Skeletal muscle tissue (tissue), 4 donors: ENCODE results near the gene PAX7. TPM values are rescaled to one million over a fixed set of nuclear protein-coding genes. Genes with fewer than 3 reads are reported as not detected.
"Not testable (repeated sequence)": the region's sequence is repeated elsewhere in the genome, so short reads cannot be mapped to it uniquely, and the experiment has no call there.

Experiments
- H3K27ac ChIP-seq: one replicate; pipeline ENCODE4 v1.7.0; 2013; ENCODE audit warnings: mild to moderate bottlenecking, low read depth, low read length, inconsistent platforms
- H3K27me3 ChIP-seq, 3 donors: one replicate each; pipeline ENCODE4 v1.7.0; 2013; ENCODE audit warnings: low read length in 3 of 3; ENCODE audit not compliant: control insufficient read depth in 3 of 3, insufficient read depth in 3 of 3
- H3K36me3 ChIP-seq, 3 donors: one replicate each; pipeline ENCODE4 v1.7.0; 2013; ENCODE audit warnings: low read length in 3 of 3; ENCODE audit not compliant: control insufficient read depth in 3 of 3, insufficient read depth in 3 of 3
- H3K4me1 ChIP-seq, 3 donors: one replicate each; pipeline ENCODE4 v1.7.0; 2013; ENCODE audit warnings: low read length in 3 of 3, mild to moderate bottlenecking in 3 of 3; ENCODE audit not compliant: control insufficient read depth in 3 of 3, insufficient read depth in 3 of 3
- H3K4me3 ChIP-seq, 3 donors: one replicate each; pipeline ENCODE4 v1.7.0; 2013; ENCODE audit warnings: low read length in 3 of 3
- H3K9ac ChIP-seq, 3 donors: one replicate each; pipeline ENCODE4 v1.7.0; 2013; ENCODE audit warnings: low read length in 3 of 3, mild to moderate bottlenecking in 3 of 3, moderate library complexity in 2 of 3, low read depth in 1 of 3
- H3K9me3 ChIP-seq, 3 donors: one replicate each; pipeline ENCODE4 v1.7.0; 2013; ENCODE audit warnings: low read length in 3 of 3; ENCODE audit not compliant: control insufficient read depth in 3 of 3
- total RNA-seq: library from RNA; depleted of rRNA; stranded (reverse); fragments of >200 nt; gene quantifications from one replicate; pipeline ENCODE4 v1.2.3, GENCODE V29; 2014
- donor health status: Osteomylitis.

Gene PAX7
- total RNA-seq, 1 donor from 2014 or later: 13.0 TPM

- H3K36me3 ChIP-seq: no peaks in the 10 kb centered on the region
- H3K27ac ChIP-seq: no peak overlapping the region
- no peak overlapping the region for H3K4me3 ChIP-seq
- no peaks in the 10 kb centered on the region for H3K4me1 ChIP-seq
- no peak overlapping the region for H3K9ac ChIP-seq
- H3K9me3 ChIP-seq: no peaks in the 10 kb centered on the region
- H3K27me3 ChIP-seq: peaks cover 32 to 73% (median 49%) of the 10 kb centered on the region in 3 donors
Observed at GRCh38 chr1:18734461-18735223, 104.0 kb downstream of the PAX7 start.

- no peaks in the 10 kb centered on the region for H3K36me3 ChIP-seq
- H3K9me3 ChIP-seq: no peaks in the 10 kb centered on the region
- peaks cover 36 to 73% (median 55%) of the 10 kb centered on the region in 3 donors for H3K27me3 ChIP-seq
Observed at GRCh38 chr1:18735224-18735997, 104.8 kb downstream of the PAX7 start.

GRCh38 chr1:18736958-18737357 lies 106.3 kb downstream of the PAX7 start:
- H3K4me3 ChIP-seq: no peak overlapping the region
- H3K9ac ChIP-seq: no peak overlapping the region
- H3K36me3 ChIP-seq: no peaks in the 10 kb centered on the region
- H3K27ac ChIP-seq: no peak overlapping the region
- H3K27me3 ChIP-seq: peaks cover 31 to 62% (median 54%) of the 10 kb centered on the region in 3 donors
- H3K4me1 ChIP-seq: no peaks in the 10 kb centered on the region
- no peaks in the 10 kb centered on the region for H3K9me3 ChIP-seq

More at GRCh38 chr1:18735224-18735997, 104.8 kb downstream of the PAX7 start:
- H3K27ac ChIP-seq: no peak overlapping the region
- no peaks in the 10 kb centered on the region for H3K4me1 ChIP-seq
- no peak overlapping the region for H3K9ac ChIP-seq
- no peak overlapping the region for H3K4me3 ChIP-seq

GRCh38 chr1:18738126-18738525 lies 107.5 kb downstream of the PAX7 start:
- Histone ChIP-seq H3K4me3 (no peak overlapping the region), H3K27ac (no peak overlapping the region), H3K9me3 (no peaks in the 10 kb centered on the region), H3K9ac (no peak overlapping the region), H3K4me1 (no peaks in the 10 kb centered on the region), H3K36me3 (no peaks in the 10 kb centered on the region), H3K27me3 (peaks cover 25 to 60% (median 43%) of the 10 kb centered on the region in 3 donors)

GRCh38 chr1:18738617-18739016 lies 108.0 kb downstream of the PAX7 start:
- H3K36me3 ChIP-seq: no peaks in the 10 kb centered on the region
- H3K9me3 ChIP-seq: no peaks in the 10 kb centered on the region
- H3K27ac ChIP-seq: no peak overlapping the region
- H3K9ac ChIP-seq: no peak overlapping the region
- no peak overlapping the region for H3K4me3 ChIP-seq
- H3K4me1 ChIP-seq: no peaks in the 10 kb centered on the region
- peaks cover 25 to 59% (median 39%) of the 10 kb centered on the region in 3 donors for H3K27me3 ChIP-seq

- Histone ChIP-seq H3K4me3 (no peak overlapping the region), H3K27me3 (peaks cover 21 to 51% (median 31%) of the 10 kb centered on the region in 3 donors)
Observed at GRCh38 chr1:18739408-18739807, 108.8 kb downstream of the PAX7 start.

GRCh38 chr1:18739897-18740296 lies 109.3 kb downstream of the PAX7 start:
- Histone ChIP-seq H3K27me3 (peaks cover 17 to 48% (median 30%) of the 10 kb centered on the region in 3 donors), H3K27ac (no peak overlapping the region), H3K9me3 (no peaks in the 10 kb centered on the region), H3K4me3 (no peak overlapping the region), H3K9ac (no peak overlapping the region), H3K4me1 (no peaks in the 10 kb centered on the region), H3K36me3 (no peaks in the 10 kb centered on the region)

More at GRCh38 chr1:18739408-18739807, 108.8 kb downstream of the PAX7 start:
- Histone ChIP-seq H3K36me3 (no peaks in the 10 kb centered on the region), H3K9me3 (no peaks in the 10 kb centered on the region), H3K27ac (no peak overlapping the region), H3K9ac (no peak overlapping the region), H3K4me1 (no peaks in the 10 kb centered on the region)

GRCh38 chr1:18740617-18741016 lies 110.0 kb downstream of the PAX7 start:
- Histone ChIP-seq H3K4me1 (no peaks in the 10 kb centered on the region), H3K9ac (no peak overlapping the region), H3K27ac (no peak overlapping the region), H3K36me3 (no peaks in the 10 kb centered on the region), H3K9me3 (no peaks in the 10 kb centered on the region), H3K4me3 (no peak overlapping the region), H3K27me3 (peaks cover 10 to 44% (median 27%) of the 10 kb centered on the region in 3 donors)

GRCh38 chr1:18743233-18743632 lies 112.6 kb downstream of the PAX7 start:
- Histone ChIP-seq H3K4me3 (no peak overlapping the region), H3K4me1 (no peaks in the 10 kb centered on the region), H3K9me3 (no peaks in the 10 kb centered on the region), H3K36me3 (no peaks in the 10 kb centered on the region), H3K9ac (no peak overlapping the region), H3K27ac (no peak overlapping the region), H3K27me3 (peaks cover 10 to 38% (median 29%) of the 10 kb centered on the region in 3 donors)

GRCh38 chr1:18744381-18744780 lies 113.7 kb downstream of the PAX7 start:
- H3K36me3 ChIP-seq, H3K27ac ChIP-seq, H3K9me3 ChIP-seq, H3K9ac ChIP-seq, H3K4me1 ChIP-seq, H3K4me3 ChIP-seq: not testable (repeated sequence)
- peaks cover 13 to 31% (median 21%) of the 10 kb centered on the region in 3 donors for H3K27me3 ChIP-seq
